Measurements from ENCODE around the gene PPP2R5D. TPM values are rescaled to one million over a fixed set of nuclear protein-coding genes. Genes with fewer than 3 reads are reported as not detected.

The PPP2R5D gene
- total RNA-seq, 2 experiments from 2014 or later, result 35.0 to 35.6 TPM

- BruUV-seq (replicated peaks), result no TSS peak
- H3K4me2 ChIP-seq (ENCODE audit: low read length), result no peak overlapping the region
- no peaks in the 10 kb centered on the region for H3K79me2 ChIP-seq (ENCODE audit: insufficient read depth, low read depth, low read length)
- H2AFZ ChIP-seq (ENCODE audit: low read length), result no peak overlapping the region
- H3K9me2 ChIP-seq (ENCODE audit: insufficient read depth, low read length), result no peaks in the 10 kb centered on the region
- DNase-seq (ENCODE audit: low spot score), result no peak
- no peaks in the 10 kb centered on the region for H3K4me1 ChIP-seq (ENCODE audit: insufficient read depth, low read length, poor library complexity, severe bottlenecking)
- no peaks in the 10 kb centered on the region for H4K20me1 ChIP-seq (ENCODE audit: insufficient read depth, low read length)
- ChIA-PET POLR2A (no interaction called here), CTCF (ENCODE audit: unreplicated experiment) (no interaction called here)
- no peaks in the 10 kb centered on the region for H3K36me3 ChIP-seq (ENCODE audit: insufficient read depth, low read length)
- H3K9me3 ChIP-seq (ENCODE audit: low read length), result no peaks in the 10 kb centered on the region
- H3K4me3 ChIP-seq (ENCODE audit: low read depth, low read length, poor library complexity, severe bottlenecking), result no peak overlapping the region
- intact Hi-C loops (cut with micrococcal nuclease; ENCODE audit: unreplicated experiment), result no loop called here
- H3K27ac ChIP-seq (ENCODE audit: low read depth, low read length, poor library complexity, severe bottlenecking), result no peak overlapping the region
- TF ChIP-seq CTCF (conservative IDR thresholded peaks at IDR 0.05; ENCODE audit: low read length) (no peak), EZH2phosphoT487 (IDR thresholded peaks at IDR 0.05; ENCODE audit: borderline replicate concordance, low read depth, low read length) (no peak)
Measured at GRCh38 chr6:42958125-42958524, 26.2 kb upstream of the PPP2R5D start.

DNA sequence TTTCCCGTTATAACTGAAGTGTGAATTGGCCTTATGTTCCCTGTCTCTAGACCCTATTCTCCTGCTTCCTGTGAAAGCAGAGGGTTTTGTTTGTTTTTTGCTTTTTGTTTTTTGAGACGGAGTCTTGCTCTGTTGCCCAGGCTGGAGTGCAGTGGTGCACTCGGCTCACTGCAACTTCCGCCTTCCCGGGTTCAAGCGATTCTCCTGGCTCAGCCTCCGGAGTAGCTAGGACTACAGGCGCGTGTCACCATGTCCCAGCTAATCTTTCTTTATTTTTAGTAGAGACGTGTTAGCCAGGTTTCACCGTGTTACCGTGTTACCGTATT is 24.5 kb upstream of the PPP2R5D start:
- Histone ChIP-seq H3K36me3 (ENCODE audit: insufficient read depth, low read length) (peaks cover 8% of the 10 kb centered on the region; the same call in 1 of the 2 replicates), H3K27ac (ENCODE audit: low read depth, low read length, poor library complexity, severe bottlenecking) (no peak overlapping the region), H2AFZ (ENCODE audit: low read length) (no peak overlapping the region), H4K20me1 (ENCODE audit: insufficient read depth, low read length) (no peaks in the 10 kb centered on the region), H3K9me3 (ENCODE audit: low read length) (no peaks in the 10 kb centered on the region), H3K4me1 (ENCODE audit: insufficient read depth, low read length, poor library complexity, severe bottlenecking) (no peaks in the 10 kb centered on the region), H3K79me2 (ENCODE audit: insufficient read depth, low read depth, low read length) (no peaks in the 10 kb centered on the region), H3K4me3 (ENCODE audit: low read depth, low read length, poor library complexity, severe bottlenecking) (no peak overlapping the region), H3K9me2 (ENCODE audit: insufficient read depth, low read length) (no peaks in the 10 kb centered on the region), H3K4me2 (ENCODE audit: low read length) (no peak overlapping the region)
- no peak for DNase-seq (ENCODE audit: low spot score)
- TF ChIP-seq EZH2phosphoT487 (IDR thresholded peaks at IDR 0.05; ENCODE audit: borderline replicate concordance, low read depth, low read length) (no peak), CTCF (conservative IDR thresholded peaks at IDR 0.05; ENCODE audit: low read length) (no peak)
- ChIA-PET CTCF (ENCODE audit: unreplicated experiment) (no interaction called here), POLR2A (no interaction called here)
- BruUV-seq (replicated peaks), result no TSS peak
- intact Hi-C loops (cut with micrococcal nuclease; ENCODE audit: unreplicated experiment), result no loop called here

- Histone ChIP-seq H3K4me3 (ENCODE audit: low read depth, low read length, poor library complexity, severe bottlenecking) (no peak within 1 kb of the TSS), H3K36me3 (ENCODE audit: insufficient read depth, low read length) (peaks cover 9% of the 10 kb centered on the region; the same call in 1 of the 2 replicates), H3K27ac (ENCODE audit: low read depth, low read length, poor library complexity, severe bottlenecking) (no peak within 1 kb of the TSS), H3K9me2 (ENCODE audit: insufficient read depth, low read length) (no peaks in the 10 kb centered on the region), H3K9me3 (ENCODE audit: low read length) (no peaks in the 10 kb centered on the region), H3K4me2 (ENCODE audit: low read length) (no peak within 1 kb of the TSS), H3K4me1 (ENCODE audit: insufficient read depth, low read length, poor library complexity, severe bottlenecking) (no peaks in the 10 kb centered on the region), H3K79me2 (ENCODE audit: insufficient read depth, low read depth, low read length) (no peaks in the 10 kb centered on the region), H4K20me1 (ENCODE audit: insufficient read depth, low read length) (no peaks in the 10 kb centered on the region), H2AFZ (ENCODE audit: low read length) (no peak within 1 kb of the TSS)
- no peak for DNase-seq (ENCODE audit: low spot score)
- BruUV-seq (replicated peaks), result no TSS peak
- intact Hi-C loops (cut with micrococcal nuclease; ENCODE audit: unreplicated experiment), result no loop called here
- ChIA-PET CTCF (ENCODE audit: unreplicated experiment) (no interaction called here), POLR2A (no interaction called here)
- TF ChIP-seq EZH2phosphoT487 (IDR thresholded peaks at IDR 0.05; ENCODE audit: borderline replicate concordance, low read depth, low read length) (no peak), CTCF (conservative IDR thresholded peaks at IDR 0.05; ENCODE audit: low read length) (no peak)
Measured at GRCh38 chr6:42960243-42961019, 23.9 kb upstream of the PPP2R5D start, which contains the start of gene GNMT. Gene GNMT, plus strand, starts transcription at chr6:42960754. Its CDS starts 14 bp downstream, at chr6:42960768.
